ENCODE data around the gene SIRT3. TPM values are rescaled to one million over a fixed set of nuclear protein-coding genes. Genes with fewer than 3 reads are reported as not detected.

SIRT3 gene
- total and polyA plus RNA-seq, 2 of the 4 experiments (the other 2 are of a cell fraction): 5.4 to 18.6 TPM

DNA sequence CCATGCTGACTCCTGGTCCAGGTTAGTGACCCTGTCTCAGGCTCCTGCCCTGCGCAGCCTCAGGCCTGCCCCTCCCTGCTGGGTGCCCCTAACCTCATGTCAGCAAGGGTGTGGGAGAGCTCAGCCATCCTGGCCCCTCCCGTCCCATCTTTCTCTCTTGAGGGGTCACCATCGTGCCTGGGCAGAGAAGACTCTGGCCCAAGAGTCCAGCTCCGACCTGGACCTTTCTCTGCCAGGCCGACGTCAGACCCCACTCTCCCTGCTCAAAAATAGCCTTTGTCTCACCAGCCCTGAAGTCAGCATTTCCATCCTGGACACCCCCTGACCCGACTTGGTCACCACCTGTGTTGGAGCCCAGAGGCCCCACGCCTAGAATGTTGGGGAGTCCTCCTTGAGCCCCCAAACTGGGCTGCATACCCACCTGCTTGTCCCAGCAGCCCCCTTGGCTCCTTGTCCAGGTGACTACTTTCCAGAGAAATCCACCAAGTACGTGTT is 38.4 kb downstream of the SIRT3 start:
- H4K5ac ChIP-seq (ENCODE audit: low read depth, low read length): no peak overlapping the region

More for the DNA sequence above, 38.4 kb downstream of the SIRT3 start:
- Histone ChIP-seq H3K4me2 (ENCODE audit: low read depth, low read length) (no peak overlapping the region), H3K4ac (ENCODE audit: low read depth, low read length) (no peak overlapping the region), H3K27ac (ENCODE audit: insufficient read depth, low read length) (no peak overlapping the region), H3K27me3 (ENCODE audit: control insufficient read depth, insufficient read depth, low read length) (no peaks in the 10 kb centered on the region), H4K20me1 (ENCODE audit: insufficient read depth, low read length) (peaks cover 19% of the 10 kb centered on the region), H3K9me3 (ENCODE audit: control insufficient read depth, insufficient read depth, low read length) (no peaks in the 10 kb centered on the region), H3K36me3 (ENCODE audit: control insufficient read depth, insufficient read depth, low read length) (peaks cover 16% of the 10 kb centered on the region; the same call in 1 of the 2 replicates), H2AFZ (replicated peaks; ENCODE audit: low read length, poor library complexity) (no peak overlapping the region), H3K9ac (ENCODE audit: low read depth, low read length) (no peak overlapping the region), H3K23ac (ENCODE audit: low read depth, low read length) (no peak overlapping the region), H2AK9ac (replicated peaks; ENCODE audit: low read depth, low read length, poor library complexity) (no peak overlapping the region), H3K18ac (ENCODE audit: low read depth, low read length) (no peak overlapping the region), H2BK5ac (ENCODE audit: low read depth, low read length, poor library complexity, severe bottlenecking) (no peak overlapping the region), H2BK15ac (ENCODE audit: low read depth, low read length) (no peak overlapping the region), H2AK5ac (ENCODE audit: low read depth, low read length) (no peak overlapping the region), H4K91ac (ENCODE audit: insufficient read depth, low read depth, low read length) (no peak overlapping the region), H2BK20ac (ENCODE audit: low read depth, low read length) (no peak overlapping the region), H3K9me1 (ENCODE audit: insufficient read depth, low read length) (peaks cover 10% of the 10 kb centered on the region; the same call in 1 of the 2 replicates), H2BK120ac (ENCODE audit: low read depth, low read length) (no peak overlapping the region), H3K56ac (ENCODE audit: extremely low read depth, insufficient read depth, low read length) (no peak overlapping the region), H4K8ac (ENCODE audit: low read depth in 2 of 2, low read length in 2 of 2) (no peak overlapping the region), H3K79me1 (ENCODE audit: low read depth in 1 of 2, low read length in 2 of 2) (peaks cover 4 to 25% of the 10 kb centered on the region in 2 experiments; a peak in 2 of 4 replicates), H3K4me1 (ENCODE audit: control insufficient read depth, insufficient read depth, low read length) (no peaks in the 10 kb centered on the region), H3K14ac (replicated peaks; ENCODE audit: low read depth, low read length) (no peak overlapping the region), H3K4me3 (ENCODE audit: insufficient read depth, low read depth, low read length) (no peak overlapping the region)
- in situ Hi-C loops (cut with MboI; ENCODE audit: low sequenced_read_pairs): no loop called here
- ChIA-PET CTCF (no interaction called here), POLR2A (ENCODE audit: unreplicated experiment) (no interaction called here)
- DNase-seq: no peak
- ATAC-seq (ENCODE audit: low read depth): no peak
- WGBS, 2 experiments (ENCODE audit: extremely low coverage in 2 of 2, insufficient read length in 1 of 2): 75% methylated on average over 8 of the region's 9 CpGs; no CpG with 5 or more reads in 1 of the 2 experiments
- no TSS peak for BruUV-seq (replicated peaks)
- dilution Hi-C loops (cut with HindIII; ENCODE audit: low sequenced_read_pairs, unreplicated experiment): no loop called here
- TF ChIP-seq CTCF (conservative IDR thresholded peaks at IDR 0.05; ENCODE audit: low read depth, low read length) (no peak), NFE2L2 (IDR thresholded peaks at IDR 0.05; ENCODE audit: low read depth, low read length) (no peak), RFX5 (IDR thresholded peaks at IDR 0.05; ENCODE audit: low read depth, low read length) (no peak), CEBPB (IDR thresholded peaks at IDR 0.05; ENCODE audit: low read depth, low read length) (no peak), RAD21 (IDR thresholded peaks at IDR 0.05; ENCODE audit: low read length) (no peak)
- TF ChIP-seq, protein P1, sequence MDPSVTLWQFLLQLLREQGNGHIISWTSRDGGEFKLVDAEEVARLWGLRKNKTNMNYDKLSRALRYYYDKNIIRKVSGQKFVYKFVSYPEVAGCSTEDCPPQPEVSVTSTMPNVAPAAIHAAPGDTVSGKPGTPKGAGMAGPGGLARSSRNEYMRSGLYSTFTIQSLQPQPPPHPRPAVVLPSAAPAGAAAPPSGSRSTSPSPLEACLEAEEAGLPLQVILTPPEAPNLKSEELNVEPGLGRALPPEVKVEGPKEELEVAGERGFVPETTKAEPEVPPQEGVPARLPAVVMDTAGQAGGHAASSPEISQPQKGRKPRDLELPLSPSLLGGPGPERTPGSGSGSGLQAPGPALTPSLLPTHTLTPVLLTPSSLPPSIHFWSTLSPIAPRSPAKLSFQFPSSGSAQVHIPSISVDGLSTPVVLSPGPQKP (IDR thresholded peaks at IDR 0.05; ENCODE audit: borderline replicate concordance, low read depth, low read length): no peak
- intact Hi-C loops (cut with micrococcal nuclease): no loop called here

Measured in IMR-90 (cell line).